OCI-LY3 (cell line): ENCODE measurements around the gene TMEM256.

Experiments used
- H2AFZ ChIP-seq: fragments of 200-600, 300-600 bp; shearing (Covaris generic); 2 replicates; pipeline ENCODE4 v1.6.0; 2014; ENCODE audit warnings: antibody characterized with exemption, low read depth, low read length
- H3K27ac ChIP-seq: fragments of 200-600, 300-600 bp; sonication (generic); 2 replicates; pipeline ENCODE4 v1.5.1; 2014; ENCODE audit warnings: mild to moderate bottlenecking, low read length, moderate library complexity, mixed read lengths
- H3K27me3 ChIP-seq: fragments of 200-600, 300-600 bp; sonication (generic); 2 replicates; pipeline ENCODE4 v1.6.1; 2014; ENCODE audit warnings: low read depth, low read length, mixed read lengths
- H3K36me3 ChIP-seq: fragments of 200-600, 300-600 bp; sonication (generic); replicated peaks from 2 replicates; pipeline ENCODE3; 2014; ENCODE audit warnings: low read depth, low read length, mixed read lengths
- H3K4me1 ChIP-seq: fragments of 300-600, 200-600 bp; sonication (generic); 2 replicates; pipeline ENCODE4 v1.6.1; 2014; ENCODE audit warnings: low read length, mixed read lengths
- H3K4me2 ChIP-seq: fragments of 200-600, 300-600 bp; sonication (generic); 2 replicates; pipeline ENCODE4 v1.6.1; 2014; ENCODE audit warnings: low read length, mixed read lengths
- H3K4me3 ChIP-seq: fragments of 300-600, 200-600 bp; sonication (generic); 2 replicates; pipeline ENCODE4 v1.5.1; 2014; ENCODE audit warnings: antibody characterized with exemption, mild to moderate bottlenecking, low read length, moderate library complexity
- H3K79me2 ChIP-seq: fragments of 300-600, 200-600 bp; shearing (Covaris generic); 2 replicates; pipeline ENCODE4 v1.6.1; 2014; ENCODE audit warnings: mild to moderate bottlenecking, low read length, mixed read lengths
- H3K9ac ChIP-seq: fragments of 300-600, 200-600 bp; shearing (Covaris generic); 2 replicates; pipeline ENCODE4 v1.6.0; 2014; ENCODE audit warnings: mild to moderate bottlenecking, low read length, moderate library complexity
- H3K9me3 ChIP-seq: fragments of 200-600, 300-600 bp; shearing (Covaris generic); 2 replicates; pipeline ENCODE4 v1.6.1; 2014; ENCODE audit warnings: low read length, mixed read lengths; ENCODE audit not compliant: insufficient read depth
- H4K20me1 ChIP-seq: fragments of 200-600, 300-600 bp; sonication (generic); 2 replicates; pipeline ENCODE4 v1.6.1; 2016; ENCODE audit warnings: low read length, mixed read lengths; ENCODE audit not compliant: insufficient read depth
- CTCF ChIP-seq: fragments of 200-600, 300-600 bp; sonication (generic); IDR thresholded peaks from 2 replicates; pipeline ENCODE4 v1.5.1; 2014; ENCODE audit warnings: antibody characterized with exemption, low read length, low read depth
- EZH2phosphoT487 ChIP-seq: fragments of 200-600 bp; shearing (Covaris generic); IDR thresholded peaks from 2 replicates; pipeline ENCODE4 v1.6.1; 2018; ENCODE audit warnings: antibody characterized with exemption, mixed run types, low read depth

TMEM256 gene

GRCh38 chr17:7356072-7356549, 47.8 kb downstream of the TMEM256 start:
- Histone ChIP-seq H3K9me3 (no peaks in the 10 kb centered on the region), H2AFZ (no peak overlapping the region), H3K4me2 (peak overlapping the region; percentile 60), H3K79me2 (no peaks in the 10 kb centered on the region), H3K27me3 (no peaks in the 10 kb centered on the region), H3K27ac (no peak overlapping the region), H3K4me1 (peaks cover 11% of the 10 kb centered on the region), H3K9ac (no peak overlapping the region), H3K36me3 (no peaks in the 10 kb centered on the region), H4K20me1 (no peaks in the 10 kb centered on the region), H3K4me3 (peak overlapping the region; percentile 53)
- TF ChIP-seq EZH2phosphoT487 (no peak), CTCF (peak; percentile 75)

DNA sequence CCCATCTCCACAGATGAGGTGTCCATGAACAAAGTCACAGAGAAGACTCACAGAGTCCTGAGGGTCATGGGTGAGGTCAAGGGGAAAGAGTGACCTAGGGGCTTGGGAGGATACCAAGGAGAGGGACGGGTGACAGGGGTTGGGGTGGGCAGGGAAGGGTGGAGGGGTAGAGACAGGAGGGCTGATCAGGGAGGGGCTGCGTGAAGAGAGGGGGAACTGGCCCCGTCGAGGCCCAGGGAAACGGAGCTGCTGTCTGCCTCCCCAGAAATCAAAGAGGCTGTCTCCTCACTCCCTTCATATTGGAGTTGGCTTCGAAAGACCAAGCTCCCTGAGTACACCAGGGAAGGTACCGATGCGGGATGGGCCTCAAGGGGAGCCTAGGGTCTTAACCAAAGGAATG, 48.3 kb downstream of the TMEM256 start:
- Histone ChIP-seq H3K36me3 (no peaks in the 10 kb centered on the region), H3K4me3 (no peak overlapping the region), H2AFZ (no peak overlapping the region), H4K20me1 (no peaks in the 10 kb centered on the region), H3K27ac (no peak overlapping the region), H3K79me2 (no peaks in the 10 kb centered on the region), H3K9ac (no peak overlapping the region), H3K9me3 (no peaks in the 10 kb centered on the region), H3K4me1 (peaks cover 11% of the 10 kb centered on the region), H3K27me3 (no peaks in the 10 kb centered on the region), H3K4me2 (no peak overlapping the region)
- no peak for TF ChIP-seq EZH2phosphoT487
- no peak for TF ChIP-seq CTCF

DNA sequence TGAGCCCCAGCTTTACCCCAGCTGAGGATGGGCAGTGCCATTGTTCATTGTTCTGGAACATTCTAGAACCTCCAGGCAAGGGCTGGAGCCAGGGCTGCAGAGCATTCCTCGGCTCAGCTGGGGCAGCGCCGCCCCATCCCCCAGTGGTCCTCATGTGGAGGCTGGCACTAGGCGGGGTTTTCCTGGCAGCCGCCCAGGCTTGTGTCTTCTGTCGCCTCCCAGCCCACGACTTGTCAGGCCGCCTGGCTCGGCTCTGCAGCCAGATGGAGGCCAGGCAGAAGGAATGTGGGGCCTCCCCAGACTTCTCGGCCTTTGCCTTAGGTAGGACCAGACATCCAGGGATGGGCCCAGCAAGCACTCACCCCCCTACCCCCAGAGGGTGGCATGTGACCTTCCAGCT, 48.8 kb downstream of the TMEM256 start, which contains the start of gene TMEM95:
Gene TMEM95 (plus strand): TSS at position 104 of the 400 bp plus-strand sequence. CDS start 49 bp downstream, at position 153.
- no peak within 1 kb of the TSS for H3K4me3 ChIP-seq
- H2AFZ ChIP-seq: no peak within 1 kb of the TSS
- no peaks in the 10 kb centered on the region for H3K79me2 ChIP-seq
- no peak within 1 kb of the TSS for H3K27ac ChIP-seq
- peaks cover 11% of the 10 kb centered on the region for H3K4me1 ChIP-seq
- no peak for TF ChIP-seq CTCF
- H3K4me2 ChIP-seq: no peak within 1 kb of the TSS
- H3K27me3 ChIP-seq: no peaks in the 10 kb centered on the region
- H3K36me3 ChIP-seq: no peaks in the 10 kb centered on the region
- no peaks in the 10 kb centered on the region for H4K20me1 ChIP-seq
- H3K9ac ChIP-seq: no peak within 1 kb of the TSS
- H3K9me3 ChIP-seq: no peaks in the 10 kb centered on the region

- Histone ChIP-seq H3K4me3 (no peak overlapping the region), H2AFZ (no peak overlapping the region), H3K79me2 (no peaks in the 10 kb centered on the region), H3K27me3 (no peaks in the 10 kb centered on the region), H3K36me3 (no peaks in the 10 kb centered on the region), H3K9ac (no peak overlapping the region), H3K4me1 (peaks cover 11% of the 10 kb centered on the region), H3K27ac (no peak overlapping the region), H3K9me3 (no peaks in the 10 kb centered on the region), H3K4me2 (no peak overlapping the region), H4K20me1 (no peaks in the 10 kb centered on the region)
- no peak for TF ChIP-seq CTCF
- TF ChIP-seq EZH2phosphoT487: no peak
Measured at GRCh38 chr17:7354262-7354843, 49.5 kb downstream of the TMEM256 start.
